MCF 10A (cell line): ENCODE measurements around the gene WASHC3. TPM values are rescaled to one million over a fixed set of nuclear protein-coding genes. Genes with fewer than 3 reads are reported as not detected.
"Not testable (repeated sequence)": the region's sequence is repeated elsewhere in the genome, so short reads cannot be mapped to it uniquely, and the experiment has no call there.

Source experiments
- BruUV-seq: library from RNA; stranded (reverse); fragments of 400-500 nt; replicated peaks from 2 replicates; lab custom pipeline; 2021; lab: Mats Ljungman, UMichigan
- CTCF ChIA-PET: fragments of 300-600 bp; sonication (Branson Sonifier 250); formaldehyde crosslinking; extraction: SDS; loops from one replicate; lab custom pipeline; 2021; ENCODE audit warnings: antibody characterized with exemption, inconsistent platforms; lab: Yijun Ruan, JAX
- POLR2A ChIA-PET: fragments of 300-600, 350-650 bp; sonication (Branson Sonifier 250); formaldehyde crosslinking; extraction: SDS; loops from one replicate; lab custom pipeline; 2020; ENCODE audit warnings: antibody characterized with exemption, inconsistent platforms; lab: Yijun Ruan, JAX
- DNase-seq: peaks from one replicate; pipeline ENCODE4 v3.0.0-alpha.2; 2018; ENCODE audit not compliant: unreplicated experiment
- H3K27ac Mint-ChIP-seq: one replicate; pipeline ENCODE4 v1.8.0; 2022; ENCODE audit warnings: mild to moderate bottlenecking, low read depth, mixed read lengths; ENCODE audit not compliant: unreplicated experiment
- H3K27me3 Mint-ChIP-seq: one replicate; pipeline ENCODE4 v1.8.0; 2022; ENCODE audit warnings: mixed read lengths; ENCODE audit not compliant: insufficient read depth, unreplicated experiment
- H3K36me3 Mint-ChIP-seq: one replicate; pipeline ENCODE4 v1.8.0; 2022; ENCODE audit warnings: mild to moderate bottlenecking, moderate library complexity, mixed read lengths; ENCODE audit not compliant: insufficient read depth, unreplicated experiment
- H3K4me1 Mint-ChIP-seq: one replicate; pipeline ENCODE4 v1.8.0; 2022; ENCODE audit warnings: mixed read lengths; ENCODE audit not compliant: insufficient read depth, unreplicated experiment
- H3K4me3 Mint-ChIP-seq: one replicate; pipeline ENCODE4 v1.8.0; 2022; ENCODE audit warnings: mild to moderate bottlenecking, moderate library complexity, mixed read lengths; ENCODE audit not compliant: unreplicated experiment
- H3K9me3 Mint-ChIP-seq: one replicate; pipeline ENCODE4 v1.8.0; 2022; ENCODE audit warnings: mixed read lengths; ENCODE audit not compliant: unreplicated experiment
- CTCF ChIP-seq: fragments of 200-600 bp; IDR thresholded peaks from one replicate; pipeline ENCODE4 v1.8.0; 2022; ENCODE audit warnings: antibody characterized with exemption, mild to moderate bottlenecking; ENCODE audit not compliant: unreplicated experiment
- intact Hi-C: fragments of 100-400 bp; cut with micrococcal nuclease; formaldehyde crosslinking; loops from 2 replicates; pipeline ENCODE4 v1.14.1; 2022
- total RNA-seq: library from RNA; stranded (reverse); gene quantifications from 2 replicates; pipeline ENCODE4 v1.2.3, GENCODE V29; 2022

Gene WASHC3
- total RNA-seq, 1 experiment from 2014 or later, result 29.4 TPM

- intact Hi-C loops, result no loop called here
- H3K9me3 Mint-ChIP-seq, result peaks cover 7% of the 10 kb centered on the region
- no peak for TF ChIP-seq CTCF
- no peak for DNase-seq
- no peak overlapping the region for H3K4me3 Mint-ChIP-seq
- no peak overlapping the region for H3K27ac Mint-ChIP-seq
- POLR2A ChIA-PET, result interaction anchor here (0.7 kb wide), 1 partner anchor 368 kb away, joined by 3 read pairs; no protein-coding TSS in a partner anchor
- H3K27me3 Mint-ChIP-seq, result no peaks in the 10 kb centered on the region
- peaks cover 80% of the 10 kb centered on the region for H3K36me3 Mint-ChIP-seq
- no TSS peak for BruUV-seq
- CTCF ChIA-PET, result interaction anchor here (1.4 kb wide), 1 partner anchor 9 kb away, joined by 4 read pairs; no protein-coding TSS in a partner anchor
- no peaks in the 10 kb centered on the region for H3K4me1 Mint-ChIP-seq
Observed at GRCh38 chr12:102106905-102107304, 45.1 kb upstream of the WASHC3 start.

DNA sequence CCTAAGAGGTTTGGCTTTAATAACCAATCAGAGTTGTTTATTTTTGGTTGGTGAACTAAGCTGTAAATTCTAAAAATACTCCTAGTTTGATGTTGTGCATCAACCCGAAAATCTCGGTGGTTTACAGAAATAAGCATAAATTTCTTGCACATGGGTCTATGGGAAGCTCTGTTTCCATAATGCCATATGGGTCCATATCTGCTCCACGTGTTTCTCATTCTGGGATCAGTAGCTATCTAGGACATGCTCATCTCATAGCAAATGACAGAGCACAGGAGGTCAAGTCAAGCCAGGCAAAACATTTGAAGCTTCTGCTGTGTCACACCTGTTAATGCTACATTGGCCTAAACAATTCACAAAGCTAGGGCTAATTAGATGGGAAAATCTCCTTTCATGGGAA lies 35.1 kb upstream of the WASHC3 start:
- intact Hi-C loops, result loop anchor here (5.0 kb wide), 2 partner anchors 160 to 715 kb away; no protein-coding TSS in a partner anchor

DNA sequence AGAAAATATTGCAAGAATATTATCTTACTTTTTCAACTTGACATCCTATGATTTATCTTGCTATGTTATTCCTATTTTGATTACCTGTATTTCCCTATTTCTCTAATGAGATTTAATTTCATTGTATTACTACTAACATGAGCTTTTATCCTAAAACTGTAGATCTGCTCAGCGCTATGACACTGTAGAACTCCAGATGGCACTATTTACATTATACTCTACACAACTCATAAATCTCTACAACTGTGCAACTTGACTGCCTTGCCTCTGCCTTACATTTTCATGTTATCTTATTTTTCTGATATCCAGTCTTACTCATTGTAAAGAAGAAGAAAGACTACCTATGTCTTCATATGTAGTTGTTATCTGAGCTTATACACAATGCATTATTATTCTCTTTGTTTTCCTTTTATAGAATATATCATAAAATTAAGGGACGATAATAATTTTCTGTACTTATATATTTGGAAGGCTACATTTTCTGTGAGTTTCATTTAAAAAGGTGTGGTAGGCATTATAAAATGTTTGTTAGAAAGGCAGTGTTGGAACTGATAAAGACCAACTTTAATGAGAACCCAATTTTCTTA lies 34.0 kb upstream of the WASHC3 start:
- Mint-ChIP-seq H3K36me3 (peaks cover 32% of the 10 kb centered on the region), H3K27me3 (no peaks in the 10 kb centered on the region), H3K4me3 (no peak overlapping the region), H3K27ac (no peak overlapping the region), H3K9me3 (no peaks in the 10 kb centered on the region), H3K4me1 (peaks cover 7% of the 10 kb centered on the region)
- peak; percentile 23 for DNase-seq
- ChIA-PET POLR2A (no interaction called here), CTCF (interaction anchor here (0.5 to 3.7 kb wide), 37 partner anchors 9 to 1664 kb away, joined by 3 to 29 read pairs (median 4); partner anchors contain the start of gene WASHC3)
- intact Hi-C loops, result loop anchor here (1.0 to 5.0 kb wide), 5 partner anchors 158 to 717 kb away; no protein-coding TSS in a partner anchor
- no TSS peak for BruUV-seq
- TF ChIP-seq CTCF, result peak; percentile 39

More for the DNA sequence above, 35.1 kb upstream of the WASHC3 start:
- no peaks in the 10 kb centered on the region for H3K9me3 Mint-ChIP-seq
- BruUV-seq, result no TSS peak
- peaks cover 33% of the 10 kb centered on the region for H3K36me3 Mint-ChIP-seq
- ChIA-PET CTCF (interaction anchor here (0.7 to 3.7 kb wide), 10 partner anchors 10 to 680 kb away, joined by 3 to 29 read pairs (median 4); no protein-coding TSS in a partner anchor), POLR2A (interaction anchor here (1.2 kb wide), 1 partner anchor 23 kb away, joined by 3 read pairs; the partner anchor contains the start of genes NUP37 and PARPBP)
- TF ChIP-seq CTCF, result no peak
- no peak for DNase-seq
- no peaks in the 10 kb centered on the region for H3K27me3 Mint-ChIP-seq
- no peak overlapping the region for H3K27ac Mint-ChIP-seq
- H3K4me3 Mint-ChIP-seq, result no peak overlapping the region
- H3K4me1 Mint-ChIP-seq, result peaks cover 7% of the 10 kb centered on the region

DNA sequence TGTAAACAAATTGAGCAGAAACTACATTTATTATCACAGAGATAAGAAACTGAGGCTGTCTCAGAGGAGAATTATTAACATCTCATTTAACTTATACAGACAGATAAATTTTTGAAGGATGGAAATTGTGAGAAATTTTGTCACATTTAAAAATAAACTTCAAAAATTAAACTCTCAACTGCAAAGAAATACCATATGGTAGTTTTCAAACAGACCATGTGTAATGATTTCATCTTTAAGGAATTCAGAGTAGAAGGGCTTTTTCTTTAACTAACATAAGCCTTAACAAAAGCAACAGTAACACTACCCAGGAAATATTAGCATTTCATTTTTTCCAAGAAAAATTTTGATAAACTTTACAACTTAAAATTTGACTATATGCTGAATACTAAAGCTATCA lies 31.5 kb upstream of the WASHC3 start:
- Mint-ChIP-seq H3K9me3 (no peaks in the 10 kb centered on the region), H3K4me1 (peaks cover 7% of the 10 kb centered on the region), H3K27ac (no peak overlapping the region), H3K27me3 (no peaks in the 10 kb centered on the region), H3K4me3 (no peak overlapping the region), H3K36me3 (peaks cover 26% of the 10 kb centered on the region)
- no peak for TF ChIP-seq CTCF
- ChIA-PET POLR2A (no interaction called here), CTCF (interaction anchor here (0.5 to 2.6 kb wide), 5 partner anchors 333 to 786 kb away, joined by 3 to 29 read pairs (median 4); no protein-coding TSS in a partner anchor)
- no TSS peak for BruUV-seq
- no peak for DNase-seq
- intact Hi-C loops, result no loop called here

- peaks cover 26% of the 10 kb centered on the region for H3K36me3 Mint-ChIP-seq
- BruUV-seq, H3K27ac Mint-ChIP-seq, H3K27me3 Mint-ChIP-seq, H3K9me3 Mint-ChIP-seq, intact Hi-C loops, DNase-seq, H3K4me1 Mint-ChIP-seq, H3K4me3 Mint-ChIP-seq: not testable (repeated sequence)
- ChIA-PET POLR2A (interaction anchor here (1.4 kb wide), 1 partner anchor 28 kb away, joined by 4 read pairs; the partner anchor contains the start of gene WASHC3), CTCF (interaction anchor here (0.6 to 1.1 kb wide), 3 partner anchors 13 to 395 kb away, joined by 3 read pairs; no protein-coding TSS in a partner anchor)
Observed at GRCh38 chr12:102089228-102089835, 27.5 kb upstream of the WASHC3 start.
